Endothelial cell of umbilical vein (primary cell): ENCODE data around the gene MED25. TPM values are rescaled to one million over a fixed set of nuclear protein-coding genes. Genes with fewer than 3 reads are reported as not detected.

ENCODE experiments used
- BruUV-seq: library from RNA; stranded (reverse); fragments of 400-500 nt; replicated peaks from 2 replicates; lab custom pipeline; 2021; lab: Mats Ljungman, UMichigan
- CTCF ChIA-PET: fragments of 300-600, 350-600 bp; sonication (Branson Sonifier 250); formaldehyde crosslinking; loops from one replicate; lab custom pipeline; 2021; ENCODE audit warnings: antibody characterized with exemption, inconsistent platforms; lab: Charles Lee
- POLR2A ChIA-PET: fragments of 300-600, 350-600 bp; sonication (Branson Sonifier 250); formaldehyde crosslinking; loops from one replicate; lab custom pipeline; 2021; ENCODE audit warnings: antibody characterized with exemption, inconsistent platforms; lab: Charles Lee
- DNase-seq: peaks from one replicate; pipeline ENCODE4 v3.0.0-alpha.2; 2011; ENCODE audit warnings: low read depth, low spot score
- FAIRE-seq: peaks from 2 replicates; lab custom pipeline; 2011; peaks lifted over from hg19 to GRCh38; lab: Jason Lieb, UNC
- H2AFZ ChIP-seq: 2 replicates; pipeline ENCODE4 v1.6.0; 2012; ENCODE audit warnings: low read depth, low read length, control low read depth, inconsistent platforms
- H3K27ac ChIP-seq: 2 replicates; pipeline ENCODE4 v1.5.1; 2011; ENCODE audit warnings: low read depth, mild to moderate bottlenecking, control low read depth, low read length, moderate library complexity; ENCODE audit not compliant: insufficient read depth
- H3K27me3 ChIP-seq, 2 experiments: 2 replicates each; pipeline versions ENCODE4 v1.6.0 to v1.6.1; 2011; ENCODE audit warnings: low read length in 2 of 2, mixed read lengths in 1 of 2; ENCODE audit not compliant: control insufficient read depth in 2 of 2, insufficient read depth in 2 of 2
- H3K36me3 ChIP-seq, 2 experiments: 2 replicates in 1 of 2; 3 replicates in 1 of 2; pipeline ENCODE4 v1.5.1; 2011; ENCODE audit warnings: low read length in 2 of 2, mild to moderate bottlenecking in 1 of 2, moderate library complexity in 1 of 2; ENCODE audit not compliant: control insufficient read depth in 2 of 2, insufficient read depth in 2 of 2; ENCODE audit errors: extremely low read depth in 1 of 2
- H3K4me1 ChIP-seq: 3 replicates; pipeline ENCODE4 v1.5.1; 2011; ENCODE audit warnings: mild to moderate bottlenecking, low read length; ENCODE audit not compliant: control insufficient read depth, insufficient read depth; ENCODE audit errors: extremely low read depth
- H3K4me2 ChIP-seq: 2 replicates; pipeline ENCODE4 v1.6.1; 2011; ENCODE audit warnings: low read length, control low read depth, mixed read lengths; ENCODE audit not compliant: insufficient read depth
- H3K4me3 ChIP-seq, 3 experiments: fragments of 200-600 bp in 1 of 3; sonication (generic), shearing (Covaris generic) in 1 of 3; replicated peaks in 1 of 3; 2 replicates each; pipeline ENCODE4 v1.5.1; 2011 to 2016; ENCODE audit warnings: control low read depth in 3 of 3, low read length in 3 of 3, mild to moderate bottlenecking in 2 of 3, inconsistent platforms in 1 of 3, low read depth in 1 of 3, moderate library complexity in 1 of 3; ENCODE audit not compliant: insufficient read depth in 1 of 3
- H3K79me2 ChIP-seq: 2 replicates; pipeline ENCODE4 v1.6.0; 2012; ENCODE audit warnings: low read length, inconsistent platforms; ENCODE audit not compliant: control insufficient read depth, insufficient read depth
- H3K9ac ChIP-seq: replicated peaks from 2 replicates; pipeline ENCODE3; 2011; ENCODE audit warnings: low read length, control low read depth; ENCODE audit not compliant: insufficient read depth; ENCODE audit errors: extremely low read depth
- H3K9me1 ChIP-seq: replicated peaks from 3 replicates; pipeline ENCODE4 v1.6.0; 2011; ENCODE audit warnings: mild to moderate bottlenecking, low read length; ENCODE audit not compliant: control insufficient read depth, insufficient read depth; ENCODE audit errors: extremely low read depth
- H3K9me3 ChIP-seq: replicated peaks from 2 replicates; pipeline ENCODE4 v1.5.1; 2012; ENCODE audit warnings: low read length, inconsistent platforms; ENCODE audit not compliant: control insufficient read depth, insufficient read depth
- H4K20me1 ChIP-seq: replicated peaks from 2 replicates; pipeline ENCODE3; 2011; ENCODE audit warnings: mild to moderate bottlenecking, low read length; ENCODE audit not compliant: control insufficient read depth, insufficient read depth; ENCODE audit errors: extremely low read depth
- EZH2 ChIP-seq: IDR thresholded peaks from 2 replicates; pipeline ENCODE4 v1.6.1; 2012; ENCODE audit warnings: borderline replicate concordance, low read depth, mild to moderate bottlenecking, moderate library complexity, low read length, inconsistent platforms; ENCODE audit not compliant: severe bottlenecking
- FOS ChIP-seq: IDR thresholded peaks from 2 replicates; pipeline ENCODE4 v1.6.1; 2011; ENCODE audit warnings: mild to moderate bottlenecking, low read length, moderate library complexity, borderline replicate concordance; ENCODE audit not compliant: insufficient read depth
- GATA2 ChIP-seq: IDR thresholded peaks from 2 replicates; pipeline ENCODE4 v1.7.0; 2011; ENCODE audit warnings: low read depth, mild to moderate bottlenecking, moderate library complexity, mixed read lengths, low read length; ENCODE audit not compliant: insufficient read length, insufficient read depth
- JUN ChIP-seq: IDR thresholded peaks from 2 replicates; pipeline ENCODE4 v1.6.1; 2011; ENCODE audit warnings: borderline replicate concordance, low read depth; ENCODE audit not compliant: insufficient read length, insufficient read depth
- MYC ChIP-seq: IDR thresholded peaks from one replicate; pipeline ENCODE4 v1.6.1; 2011; ENCODE audit warnings: mild to moderate bottlenecking, low read depth, low read length
- POLR2A ChIP-seq: IDR thresholded peaks from 2 replicates; pipeline ENCODE4 v1.6.1; 2012; ENCODE audit warnings: low read depth, mild to moderate bottlenecking, control low read depth, low read length
- POLR2AphosphoS5 ChIP-seq: IDR thresholded peaks from 2 replicates; pipeline ENCODE4 v1.6.1; 2012; ENCODE audit warnings: low read depth, mild to moderate bottlenecking, control low read depth, low read length, moderate library complexity; ENCODE audit not compliant: insufficient read depth
- dilution Hi-C: fragments of 300-500 bp; cut with MboI; formaldehyde crosslinking; loops from one replicate; pipeline ENCODE4 v1.15.0; 2019; ENCODE audit warnings: low sequenced_read_pairs; ENCODE audit not compliant: extremely low pct_ligation_motif_present
- intact Hi-C: fragments of 100-400 bp; cut with micrococcal nuclease; formaldehyde crosslinking; loops from one replicate; pipeline ENCODE4 v1.10.0; 2022
- polyA plus RNA-seq, 4 experiments: library from polyadenylated mRNA; depleted of rRNA in 3 of 4; stranded (reverse) in 3 of 4; unstranded in 1 of 4; fragments of >200 nt; gene quantifications; 2 replicates each; pipeline versions ENCODE4 v1.2.1 to v1.2.3, GENCODE V29; 2011 to 2012; ENCODE audit warnings: missing spikeins in 1 of 4
- total RNA-seq: library from RNA; stranded (reverse); gene quantifications from 2 replicates; pipeline ENCODE4 v1.2.3, GENCODE V29; 2021
- TF ChIP-seq, protein P1 (sequence below), 2 donors: IDR thresholded peaks; 1 replicate in 1 of 2; 2 replicates in 1 of 2; pipeline ENCODE4 v1.5.1; 2011; ENCODE audit warnings: low read length in 2 of 2, mild to moderate bottlenecking in 2 of 2, moderate library complexity in 2 of 2, control low read depth in 1 of 2, inconsistent platforms in 1 of 2, low read depth in 1 of 2; ENCODE audit not compliant: insufficient read depth in 1 of 2; ENCODE audit errors: extremely low read depth in 1 of 2
- TF ChIP-seq, protein P2 (sequence below): IDR thresholded peaks from 2 replicates; pipeline ENCODE4 v1.6.1; 2011; ENCODE audit not compliant: insufficient read depth, insufficient read length

The MED25 gene
- total and polyA plus RNA-seq, 2 donors (not counting 3 experiments of a cell fraction or from before 2014, with no cell fraction given): 31.7 to 62.9 TPM

DNA sequence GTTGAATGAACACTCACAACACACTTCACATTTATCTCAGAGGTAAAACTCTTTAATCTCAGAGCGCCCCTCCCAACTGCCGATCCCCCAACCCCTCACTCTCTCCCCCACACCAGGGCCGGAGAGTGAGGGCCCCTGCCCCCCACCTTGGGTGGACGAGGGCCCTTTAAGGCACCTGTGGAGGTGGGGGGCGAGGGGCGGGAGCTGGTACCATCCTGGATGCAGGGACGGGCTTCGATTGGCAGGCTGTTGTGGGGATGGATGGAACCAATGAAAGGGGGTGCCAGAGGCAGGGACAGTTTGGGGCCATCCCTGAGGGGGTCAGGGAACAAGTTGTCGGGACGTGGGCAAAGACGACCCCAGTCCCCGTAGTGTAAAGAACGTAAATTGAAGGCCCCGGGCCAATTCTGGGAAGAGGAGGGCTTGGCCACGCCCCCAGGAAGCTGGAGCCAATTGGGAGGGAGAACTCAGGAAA, 51.0 kb downstream of the MED25 start:
- Histone ChIP-seq H3K4me2 (peak overlapping the region; percentile 73), H3K79me2 (peaks cover 22% of the 10 kb centered on the region), H2AFZ (peak overlapping the region; percentile 88), H3K4me3 (peak overlapping the region; percentile 27 to 50 (median 29)), H3K4me1 (peaks cover 26% of the 10 kb centered on the region), H3K9me3 (no peaks in the 10 kb centered on the region), H3K27ac (peak overlapping the region; percentile 17), H3K27me3 (no peaks in the 10 kb centered on the region), H4K20me1 (no peaks in the 10 kb centered on the region), H3K36me3 (peaks cover 7 to 15% of the 10 kb centered on the region in 2 experiments), H3K9me1 (no peaks in the 10 kb centered on the region), H3K9ac (no peak overlapping the region)
- BruUV-seq: TSS peak; percentile 23
- FAIRE-seq: no peak
- DNase-seq: no peak
- ChIA-PET CTCF (interaction anchor here (0.8 to 1.3 kb wide), 6 partner anchors 10 to 220 kb away, joined by 3 to 8 read pairs (median 3); partner anchors contain the start of gene PTOV1), POLR2A (interaction anchor here (0.9 to 1.0 kb wide), 4 partner anchors 8 to 18 kb away, joined by 4 to 5 read pairs (median 4); partner anchors contain the start of genes AKT1S1, PTOV1 and TBC1D17)
- dilution Hi-C loops: no loop called here
- TF ChIP-seq MYC: no peak
- TF ChIP-seq EZH2: no peak
- no peak for TF ChIP-seq POLR2A
- intact Hi-C loops: loop anchor here (1.0 to 5.0 kb wide), 3 partner anchors 8 to 277 kb away; partner anchors contain the start of genes AKT1S1, PRMT1, PRR12 and TBC1D17

DNA sequence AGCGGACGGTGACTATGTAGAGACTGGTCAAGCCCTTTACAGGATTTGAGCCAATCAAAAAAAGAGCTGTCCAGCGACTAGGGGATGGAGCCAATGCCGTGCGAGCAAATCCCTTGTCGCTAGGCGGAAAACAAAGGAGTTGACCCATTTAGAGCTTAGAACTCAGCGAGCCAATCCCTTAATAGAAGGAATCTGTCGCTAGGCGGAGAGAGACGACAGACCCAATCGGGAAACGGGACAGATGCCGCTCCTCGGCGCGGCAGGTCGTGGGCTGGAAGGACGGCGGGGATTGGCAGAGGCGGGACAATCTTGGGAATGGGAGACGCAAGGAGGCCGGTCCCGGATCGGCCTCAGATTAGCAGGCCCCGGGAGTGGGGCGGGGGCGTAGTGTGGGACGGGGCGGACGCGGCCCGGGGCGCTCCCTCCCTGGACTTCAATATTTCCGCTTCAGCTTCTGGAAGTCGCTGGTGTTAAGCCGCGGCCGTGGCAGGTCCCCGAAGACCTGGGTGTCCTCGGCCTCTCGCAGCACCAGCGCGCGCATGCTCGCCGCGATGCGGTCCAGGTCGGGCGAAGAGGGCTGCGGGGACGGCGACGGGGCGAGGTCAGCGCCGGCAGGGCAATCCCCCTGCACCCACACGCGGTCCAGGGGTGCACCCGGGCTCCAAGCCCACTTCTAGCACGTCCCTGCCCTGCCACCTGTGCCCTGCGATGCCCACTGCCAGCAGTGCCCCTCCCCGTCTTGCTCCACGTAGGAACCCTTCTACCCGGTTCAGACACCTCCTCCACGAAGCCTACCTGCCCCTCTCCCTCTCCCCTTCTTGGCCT, 51.6 kb downstream of the MED25 start:
- peak overlapping the region; percentile 44 for H3K9ac ChIP-seq
- H3K4me3 ChIP-seq: peak overlapping the region; percentile 18 to 53 (median 30)
- ChIA-PET POLR2A (interaction anchor here (0.9 to 1.0 kb wide), 4 partner anchors 7 to 19 kb away, joined by 4 to 5 read pairs (median 4); partner anchors contain the start of genes AKT1S1, PTOV1 and TBC1D17), CTCF (interaction anchor here (0.8 to 1.3 kb wide), 6 partner anchors 11 to 221 kb away, joined by 3 to 8 read pairs (median 3); partner anchors contain the start of gene PTOV1)
- dilution Hi-C loops (no loop called here), intact Hi-C loops (loop anchor here (1.0 to 5.0 kb wide), 3 partner anchors 8 to 277 kb away; partner anchors contain the start of genes AKT1S1, PRMT1, PRR12 and TBC1D17)
- TF ChIP-seq POLR2A (peak; percentile 90), POLR2AphosphoS5 (peak; percentile 97), EZH2 (no peak), FOS (no peak), GATA2 (no peak), MYC (no peak), JUN (no peak)
- TF ChIP-seq, protein P1, sequence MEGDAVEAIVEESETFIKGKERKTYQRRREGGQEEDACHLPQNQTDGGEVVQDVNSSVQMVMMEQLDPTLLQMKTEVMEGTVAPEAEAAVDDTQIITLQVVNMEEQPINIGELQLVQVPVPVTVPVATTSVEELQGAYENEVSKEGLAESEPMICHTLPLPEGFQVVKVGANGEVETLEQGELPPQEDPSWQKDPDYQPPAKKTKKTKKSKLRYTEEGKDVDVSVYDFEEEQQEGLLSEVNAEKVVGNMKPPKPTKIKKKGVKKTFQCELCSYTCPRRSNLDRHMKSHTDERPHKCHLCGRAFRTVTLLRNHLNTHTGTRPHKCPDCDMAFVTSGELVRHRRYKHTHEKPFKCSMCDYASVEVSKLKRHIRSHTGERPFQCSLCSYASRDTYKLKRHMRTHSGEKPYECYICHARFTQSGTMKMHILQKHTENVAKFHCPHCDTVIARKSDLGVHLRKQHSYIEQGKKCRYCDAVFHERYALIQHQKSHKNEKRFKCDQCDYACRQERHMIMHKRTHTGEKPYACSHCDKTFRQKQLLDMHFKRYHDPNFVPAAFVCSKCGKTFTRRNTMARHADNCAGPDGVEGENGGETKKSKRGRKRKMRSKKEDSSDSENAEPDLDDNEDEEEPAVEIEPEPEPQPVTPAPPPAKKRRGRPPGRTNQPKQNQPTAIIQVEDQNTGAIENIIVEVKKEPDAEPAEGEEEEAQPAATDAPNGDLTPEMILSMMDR (IDR thresholded peaks at IDR 0.05; ENCODE audit: extremely low read depth in 1 of 2, insufficient read depth in 1 of 2, low read depth in 1 of 2, low read length in 2 of 2): no peak
- TF ChIP-seq, protein P2, sequence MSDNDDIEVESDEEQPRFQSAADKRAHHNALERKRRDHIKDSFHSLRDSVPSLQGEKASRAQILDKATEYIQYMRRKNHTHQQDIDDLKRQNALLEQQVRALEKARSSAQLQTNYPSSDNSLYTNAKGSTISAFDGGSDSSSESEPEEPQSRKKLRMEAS: no peak
- no TSS peak for BruUV-seq
- peaks cover 22% of the 10 kb centered on the region for H3K79me2 ChIP-seq
- no peaks in the 10 kb centered on the region for H3K27me3 ChIP-seq
- H3K36me3 ChIP-seq: peaks cover under 1 to 13% of the 10 kb centered on the region in 2 experiments
- H2AFZ ChIP-seq: peak overlapping the region; percentile 53
- DNase-seq: peak; percentile 100
- H3K4me2 ChIP-seq: peak overlapping the region; percentile 73
- H3K4me1 ChIP-seq: peaks cover 26% of the 10 kb centered on the region
- H3K9me1 ChIP-seq: no peaks in the 10 kb centered on the region
- no peaks in the 10 kb centered on the region for H3K9me3 ChIP-seq
- H3K27ac ChIP-seq: peak overlapping the region; percentile 3
- peak; percentile 100 for FAIRE-seq
- no peaks in the 10 kb centered on the region for H4K20me1 ChIP-seq
